KMS-11 (cell line): ENCODE results near the gene ANGPT4.

ENCODE experiments used
- H2AFZ ChIP-seq: fragments of 200-600 bp; sonication (generic); 2 replicates; pipeline ENCODE4 v1.6.1; 2016; ENCODE audit warnings: antibody characterized with exemption, mixed run types, low read depth
- H3K27ac ChIP-seq: fragments of 200-600 bp; sonication (generic); 2 replicates; pipeline ENCODE4 v1.6.1; 2016; ENCODE audit warnings: mild to moderate bottlenecking, mixed run types
- H3K27me3 ChIP-seq: fragments of 200-600 bp; sonication (generic); 2 replicates; pipeline ENCODE4 v1.6.1; 2017; ENCODE audit warnings: mild to moderate bottlenecking, low read depth, mixed run types, moderate library complexity; ENCODE audit not compliant: insufficient read depth
- H3K36me3 ChIP-seq: fragments of 200-600 bp; sonication (generic); 2 replicates; pipeline ENCODE4 v1.6.1; 2017; ENCODE audit warnings: mild to moderate bottlenecking, mixed run types; ENCODE audit not compliant: insufficient read depth
- H3K4me1 ChIP-seq: fragments of 200-600 bp; sonication (generic); 2 replicates; pipeline ENCODE4 v1.6.1; 2016; ENCODE audit warnings: mild to moderate bottlenecking, low read depth, mixed run types; ENCODE audit not compliant: poor library complexity, severe bottlenecking
- H3K4me2 ChIP-seq: fragments of 200-600 bp; sonication (generic); 2 replicates; pipeline ENCODE4 v1.7.0; 2016; ENCODE audit warnings: mild to moderate bottlenecking, mixed run types
- H3K4me3 ChIP-seq: fragments of 200-600 bp; sonication (generic); IDR thresholded peaks from 2 replicates; pipeline ENCODE4 v1.6.1; 2017; ENCODE audit warnings: low read depth, low read length, mixed read lengths; ENCODE audit not compliant: insufficient read depth
- H3K79me2 ChIP-seq: fragments of 200-600 bp; sonication (generic); 2 replicates; pipeline ENCODE4 v1.6.1; 2016; ENCODE audit warnings: low read depth, mixed run types; ENCODE audit not compliant: insufficient read depth
- H3K9ac ChIP-seq: fragments of 200-600 bp; sonication (generic); 2 replicates; pipeline ENCODE4 v1.6.1; 2016; ENCODE audit warnings: mild to moderate bottlenecking, mixed run types
- H4K20me1 ChIP-seq: fragments of 200-600 bp; sonication (generic); 2 replicates; pipeline ENCODE4 v1.6.1; 2016; ENCODE audit warnings: mild to moderate bottlenecking, mixed run types; ENCODE audit not compliant: insufficient read depth
- CTCF ChIP-seq: fragments of 200-600 bp; sonication (generic); conservative IDR thresholded peaks from 2 replicates; pipeline ENCODE4 v1.6.1; 2017; ENCODE audit warnings: low read depth, mild to moderate bottlenecking, antibody characterized with exemption, low read length, moderate library complexity, mixed read lengths

The ANGPT4 gene

DNA sequence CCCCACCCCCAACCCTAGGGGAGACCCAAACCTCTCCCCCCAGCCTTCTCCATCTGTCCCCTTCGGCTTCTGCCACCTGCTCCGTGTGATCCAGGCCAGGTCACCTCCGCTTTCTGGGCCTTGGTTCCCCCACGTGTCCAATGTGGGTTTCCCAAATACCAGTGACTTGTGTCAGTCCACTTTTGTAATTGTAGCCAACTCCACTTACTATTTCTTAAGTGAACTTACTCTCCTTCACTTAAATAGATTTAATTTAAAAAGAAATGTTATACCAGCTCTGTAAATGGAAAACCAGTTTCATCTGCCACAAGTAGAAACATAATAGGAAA, 92.6 kb downstream of the ANGPT4 start:
- peaks cover 48% of the 10 kb centered on the region for H3K4me1 ChIP-seq
- H3K36me3 ChIP-seq, result no peaks in the 10 kb centered on the region
- no peak overlapping the region for H3K27ac ChIP-seq
- no peak for TF ChIP-seq CTCF
- no peaks in the 10 kb centered on the region for H3K79me2 ChIP-seq
- no peak overlapping the region for H3K9ac ChIP-seq
- no peaks in the 10 kb centered on the region for H4K20me1 ChIP-seq
- no peak overlapping the region for H3K4me2 ChIP-seq
- H2AFZ ChIP-seq, result no peak overlapping the region
- H3K27me3 ChIP-seq, result no peaks in the 10 kb centered on the region
- no peak overlapping the region for H3K4me3 ChIP-seq

GRCh38 chr20:822651-823573, 93.2 kb downstream of the ANGPT4 start:
- TF ChIP-seq CTCF, result no peak
- no peaks in the 10 kb centered on the region for H3K79me2 ChIP-seq
- H2AFZ ChIP-seq, result no peak overlapping the region
- H3K27me3 ChIP-seq, result no peaks in the 10 kb centered on the region
- no peak overlapping the region for H3K4me3 ChIP-seq
- H3K9ac ChIP-seq, result no peak overlapping the region
- no peaks in the 10 kb centered on the region for H3K36me3 ChIP-seq
- no peaks in the 10 kb centered on the region for H4K20me1 ChIP-seq
- no peak overlapping the region for H3K27ac ChIP-seq
- peaks cover 44% of the 10 kb centered on the region for H3K4me1 ChIP-seq
- no peak overlapping the region for H3K4me2 ChIP-seq

DNA sequence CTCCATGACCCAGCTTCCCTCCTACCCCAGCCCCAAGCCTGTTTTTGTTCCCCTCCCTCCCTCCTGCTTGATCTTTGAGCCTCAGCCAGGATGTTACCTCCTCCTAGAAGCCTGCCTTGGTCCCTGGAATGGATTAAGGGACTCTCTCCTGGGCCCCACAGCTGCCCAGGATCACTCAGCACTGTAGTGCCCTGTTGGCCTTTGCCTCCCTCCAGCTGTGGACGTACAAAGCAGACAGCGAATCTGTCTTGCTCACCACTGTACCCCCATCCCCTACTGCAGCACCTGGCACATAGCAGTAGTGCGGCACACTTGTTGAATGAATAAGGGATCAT, 94.4 kb downstream of the ANGPT4 start:
- H3K4me2 ChIP-seq, result no peak overlapping the region
- no peaks in the 10 kb centered on the region for H3K36me3 ChIP-seq
- H3K27ac ChIP-seq, result no peak overlapping the region
- no peak for TF ChIP-seq CTCF
- no peaks in the 10 kb centered on the region for H3K79me2 ChIP-seq
- H3K4me3 ChIP-seq, result no peak overlapping the region
- H3K4me1 ChIP-seq, result peaks cover 35% of the 10 kb centered on the region
- no peak overlapping the region for H3K9ac ChIP-seq
- no peaks in the 10 kb centered on the region for H3K27me3 ChIP-seq
- H4K20me1 ChIP-seq, result no peaks in the 10 kb centered on the region
- no peak overlapping the region for H2AFZ ChIP-seq

DNA sequence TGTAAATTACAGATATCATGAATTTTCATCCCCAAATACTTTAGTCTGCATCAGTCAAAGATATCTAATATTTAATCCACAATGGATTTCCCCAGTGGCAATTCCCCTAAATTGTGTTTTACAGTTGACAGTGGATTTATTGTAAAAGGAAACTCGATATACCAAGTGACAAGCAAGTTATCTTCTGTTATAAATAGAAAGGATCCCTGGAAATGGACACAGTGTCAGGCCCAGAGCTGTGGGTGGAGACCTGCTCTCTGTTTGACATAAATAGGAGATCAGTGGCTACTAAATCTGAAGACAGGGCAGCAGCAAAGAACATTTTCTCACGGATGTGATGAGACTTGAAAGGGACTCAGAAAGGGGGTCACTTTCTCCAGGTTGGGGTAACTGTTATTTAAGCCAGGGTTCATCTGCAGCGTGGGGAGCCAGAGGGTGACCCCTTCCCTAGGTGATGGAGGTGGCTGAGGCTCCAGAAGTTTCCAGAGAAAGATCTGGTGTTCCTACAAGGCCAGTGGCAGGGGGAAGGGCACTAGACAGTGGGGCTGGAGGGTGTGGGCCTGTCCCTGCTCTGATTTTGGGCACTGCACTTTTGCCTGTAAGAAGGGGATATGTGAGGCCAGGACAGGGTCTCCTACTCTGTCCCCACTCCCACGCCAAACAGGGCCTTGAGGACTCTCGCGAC, 94.9 kb downstream of the ANGPT4 start:
- no peaks in the 10 kb centered on the region for H3K27me3 ChIP-seq
- no peak overlapping the region for H3K9ac ChIP-seq
- H3K27ac ChIP-seq, result no peak overlapping the region
- no peak overlapping the region for H3K4me2 ChIP-seq
- no peaks in the 10 kb centered on the region for H4K20me1 ChIP-seq
- no peak overlapping the region for H2AFZ ChIP-seq
- no peaks in the 10 kb centered on the region for H3K36me3 ChIP-seq
- peaks cover 30% of the 10 kb centered on the region for H3K4me1 ChIP-seq
- no peaks in the 10 kb centered on the region for H3K79me2 ChIP-seq
- no peak overlapping the region for H3K4me3 ChIP-seq
- TF ChIP-seq CTCF, result no peak
